ENCODE data around the gene MTERF2. TPM values are rescaled to one million over a fixed set of nuclear protein-coding genes. Genes with fewer than 3 reads are reported as not detected.

MTERF2 gene
- total RNA-seq, 4 donors from 2014 or later, result 3.8 to 31.5 (median 18.6) TPM

DNA sequence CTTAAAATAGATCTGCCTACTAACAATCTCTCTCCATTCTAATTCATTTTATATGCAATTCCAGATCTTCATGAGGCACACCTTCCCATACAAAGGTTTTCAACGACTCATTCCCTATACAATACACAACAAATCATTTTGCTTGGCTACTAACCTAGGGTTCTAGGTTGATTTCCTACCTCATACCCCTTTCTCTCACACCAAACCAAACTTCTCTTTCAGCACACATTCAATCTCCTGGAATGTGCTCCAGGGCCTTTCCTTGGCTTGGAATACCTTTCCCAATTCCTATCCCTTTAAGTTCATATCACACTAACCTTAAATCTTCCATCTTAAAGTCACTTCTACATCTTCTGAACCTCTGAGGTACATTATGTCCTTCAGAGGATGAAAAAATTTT, 38.7 kb upstream of the MTERF2 start:
- Histone ChIP-seq H3K4me3 (no peak overlapping the region), H3K4me1 (peaks cover 4 to 12% of the 10 kb centered on the region in 2 donors), H3K9me3 (no peaks in the 10 kb centered on the region), H3K36me3 (no peaks in the 10 kb centered on the region), H3K27ac (no peak overlapping the region), H3K27me3 (no peaks in the 10 kb centered on the region)
- intact Hi-C loops (cut with DNase I; ENCODE audit: low total_unique reads), result no loop called here
- DNase-seq, result no peak
- TF ChIP-seq POLR2A (IDR thresholded peaks at IDR 0.05), result no peak
- TF ChIP-seq, protein P1, sequence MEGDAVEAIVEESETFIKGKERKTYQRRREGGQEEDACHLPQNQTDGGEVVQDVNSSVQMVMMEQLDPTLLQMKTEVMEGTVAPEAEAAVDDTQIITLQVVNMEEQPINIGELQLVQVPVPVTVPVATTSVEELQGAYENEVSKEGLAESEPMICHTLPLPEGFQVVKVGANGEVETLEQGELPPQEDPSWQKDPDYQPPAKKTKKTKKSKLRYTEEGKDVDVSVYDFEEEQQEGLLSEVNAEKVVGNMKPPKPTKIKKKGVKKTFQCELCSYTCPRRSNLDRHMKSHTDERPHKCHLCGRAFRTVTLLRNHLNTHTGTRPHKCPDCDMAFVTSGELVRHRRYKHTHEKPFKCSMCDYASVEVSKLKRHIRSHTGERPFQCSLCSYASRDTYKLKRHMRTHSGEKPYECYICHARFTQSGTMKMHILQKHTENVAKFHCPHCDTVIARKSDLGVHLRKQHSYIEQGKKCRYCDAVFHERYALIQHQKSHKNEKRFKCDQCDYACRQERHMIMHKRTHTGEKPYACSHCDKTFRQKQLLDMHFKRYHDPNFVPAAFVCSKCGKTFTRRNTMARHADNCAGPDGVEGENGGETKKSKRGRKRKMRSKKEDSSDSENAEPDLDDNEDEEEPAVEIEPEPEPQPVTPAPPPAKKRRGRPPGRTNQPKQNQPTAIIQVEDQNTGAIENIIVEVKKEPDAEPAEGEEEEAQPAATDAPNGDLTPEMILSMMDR (IDR thresholded peaks at IDR 0.05), result no peak

DNA sequence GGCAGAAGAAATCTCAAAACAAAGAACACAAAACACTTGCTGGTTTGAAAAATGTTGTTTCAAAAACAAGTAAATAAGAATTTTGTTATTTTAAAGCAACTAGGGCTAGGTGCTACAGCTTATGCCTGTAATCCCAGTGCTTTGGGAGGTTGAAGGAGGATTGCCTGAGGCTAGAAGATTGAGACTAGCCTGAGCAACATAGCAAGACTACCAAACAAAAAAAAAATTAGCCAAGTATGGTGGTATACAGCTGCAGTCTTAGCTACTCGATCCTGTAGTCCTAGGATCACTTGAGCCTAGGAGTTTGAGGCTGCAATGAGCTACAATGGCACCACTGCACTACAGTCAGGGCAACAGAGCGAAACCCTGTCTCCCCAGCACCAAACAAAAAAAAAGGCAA, 32.6 kb upstream of the MTERF2 start:
- Histone ChIP-seq H3K4me3 (no peak overlapping the region), H3K4me1 (peaks cover 0 to 4% of the 10 kb centered on the region in 2 donors), H3K27ac (no peak overlapping the region), H3K9me3 (no peaks in the 10 kb centered on the region), H3K36me3 (no peaks in the 10 kb centered on the region), H3K27me3 (no peaks in the 10 kb centered on the region)
- intact Hi-C loops (cut with DNase I; ENCODE audit: low total_unique reads), result no loop called here
- no peak for DNase-seq
- TF ChIP-seq, protein P1 (IDR thresholded peaks at IDR 0.05), result no peak
- no peak for TF ChIP-seq POLR2A (IDR thresholded peaks at IDR 0.05)

DNA sequence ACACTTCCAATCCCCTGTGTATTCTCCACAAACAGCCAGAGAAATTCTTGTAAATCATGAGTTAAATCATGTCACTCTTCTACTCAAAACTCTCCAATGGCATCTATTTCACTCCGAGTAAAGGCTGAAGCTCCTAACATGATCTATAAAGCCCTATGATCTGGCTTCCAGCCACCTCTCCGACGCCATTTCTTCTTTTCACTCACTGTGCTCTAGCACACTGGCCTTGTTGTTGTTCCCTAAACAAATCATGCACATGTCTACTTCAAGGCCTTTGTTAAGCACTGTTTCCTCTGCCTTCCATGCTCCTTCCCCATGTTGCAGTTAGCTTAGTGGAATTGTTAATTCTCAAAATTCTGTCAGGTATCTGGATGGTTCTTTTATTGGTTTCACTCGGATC, 30.1 kb upstream of the MTERF2 start:
- H3K4me1 ChIP-seq, result no peaks in the 10 kb centered on the region
- no peak for TF ChIP-seq POLR2A (IDR thresholded peaks at IDR 0.05)
- TF ChIP-seq, protein P1 (IDR thresholded peaks at IDR 0.05), result no peak
- H3K27ac ChIP-seq, result no peak overlapping the region
- H3K36me3 ChIP-seq, result no peaks in the 10 kb centered on the region
- no peak for DNase-seq
- no peak overlapping the region for H3K4me3 ChIP-seq
- intact Hi-C loops (cut with DNase I; ENCODE audit: low total_unique reads), result no loop called here
- no peaks in the 10 kb centered on the region for H3K9me3 ChIP-seq
- no peaks in the 10 kb centered on the region for H3K27me3 ChIP-seq

DNA sequence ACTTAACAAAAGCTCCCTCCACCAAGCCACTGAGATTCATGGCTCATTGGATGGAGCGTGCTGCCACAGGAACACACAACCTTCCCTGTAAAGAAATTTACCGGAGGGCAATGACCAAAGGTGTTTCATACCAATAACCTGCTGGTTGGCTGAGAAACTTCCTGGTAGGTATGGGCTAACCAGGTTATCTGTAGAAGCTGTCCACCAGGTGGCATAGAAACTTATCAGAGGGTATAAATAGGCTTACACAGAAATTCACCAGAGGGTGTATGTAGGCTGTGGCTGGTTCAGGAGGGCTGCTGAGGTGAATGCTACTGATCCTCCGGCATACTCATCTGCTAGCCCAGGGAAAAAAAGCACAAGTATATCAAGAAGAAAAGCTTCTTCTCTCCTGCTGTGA, 27.1 kb upstream of the MTERF2 start:
- TF ChIP-seq, protein P1 (IDR thresholded peaks at IDR 0.05), result no peak
- no peak for TF ChIP-seq POLR2A (IDR thresholded peaks at IDR 0.05)
- H3K4me1 ChIP-seq, result no peaks in the 10 kb centered on the region
- intact Hi-C loops (cut with DNase I; ENCODE audit: low total_unique reads), result no loop called here
- no peaks in the 10 kb centered on the region for H3K36me3 ChIP-seq
- H3K27ac ChIP-seq, result no peak overlapping the region
- no peak for DNase-seq
- H3K4me3 ChIP-seq, result no peak overlapping the region
- no peaks in the 10 kb centered on the region for H3K9me3 ChIP-seq
- H3K27me3 ChIP-seq, result no peaks in the 10 kb centered on the region

DNA sequence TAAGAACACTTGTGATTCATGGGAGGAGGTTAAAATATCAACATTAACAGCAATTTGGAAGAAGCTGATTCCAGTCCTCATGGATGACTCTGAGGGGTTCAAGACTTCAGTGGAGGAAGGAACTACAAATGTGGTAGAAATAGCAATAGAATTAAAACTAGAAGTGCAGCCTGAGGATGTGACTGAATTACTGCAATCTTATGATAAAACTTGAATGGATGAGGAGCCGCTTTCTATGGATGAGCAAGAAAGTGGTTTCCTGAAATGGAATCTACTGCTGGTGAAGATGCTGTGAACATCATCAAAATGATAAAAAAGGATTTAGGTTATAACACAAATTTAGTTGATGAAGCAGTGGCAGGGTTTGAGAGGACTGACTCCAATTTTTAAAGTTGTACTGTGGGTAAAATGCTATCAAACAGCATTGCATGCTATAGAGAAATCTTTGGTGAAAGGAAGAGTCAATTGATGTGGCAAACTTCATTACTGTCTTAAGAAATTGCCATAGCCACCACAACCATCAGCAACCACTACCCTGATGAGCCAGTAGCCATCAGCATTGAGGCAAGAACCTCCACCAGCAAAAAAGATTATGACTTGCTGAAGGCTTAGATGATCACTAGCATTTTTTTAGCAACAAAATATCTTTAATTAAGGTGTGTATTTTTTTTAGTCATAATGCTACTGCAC, 25.9 kb upstream of the MTERF2 start:
- H3K27me3 ChIP-seq, result no peaks in the 10 kb centered on the region
- intact Hi-C loops (cut with DNase I; ENCODE audit: low total_unique reads), result no loop called here
- H3K27ac ChIP-seq, result no peak overlapping the region
- TF ChIP-seq, protein P1 (IDR thresholded peaks at IDR 0.05), result no peak
- TF ChIP-seq POLR2A (IDR thresholded peaks at IDR 0.05), result no peak
- H3K4me3 ChIP-seq, result no peak overlapping the region
- H3K9me3 ChIP-seq, result no peaks in the 10 kb centered on the region
- no peaks in the 10 kb centered on the region for H3K36me3 ChIP-seq
- no peaks in the 10 kb centered on the region for H3K4me1 ChIP-seq
- DNase-seq, result no peak
